ENCODE data around the gene AUH.

Gene AUH

GRCh38 chr9:91336786-91337185, 24.9 kb downstream of the AUH start:
- DNase-seq: no peak

DNA sequence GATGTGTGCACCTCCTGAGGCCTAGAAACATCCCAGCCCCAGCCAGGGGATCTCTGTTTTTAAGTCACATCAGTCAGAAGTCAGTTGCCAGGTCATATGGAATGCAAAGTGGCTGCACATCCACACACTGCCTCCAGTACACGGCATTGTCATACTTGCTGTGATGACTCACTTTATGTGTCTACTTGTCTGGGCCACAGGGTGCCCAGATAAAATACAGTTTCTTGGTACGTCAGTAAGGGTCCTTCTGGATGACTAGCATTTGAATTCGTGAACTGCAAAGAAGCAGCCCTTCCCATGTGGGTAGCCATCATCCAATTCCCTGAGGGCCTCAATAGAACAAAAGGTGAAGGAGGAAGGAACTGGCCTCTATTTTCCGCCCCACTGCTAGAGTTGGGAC, 27.7 kb downstream of the AUH start:
- DNase-seq: no peak

GRCh38 chr9:91333551-91333950, 28.2 kb downstream of the AUH start:
- no peak for DNase-seq

- no peak for DNase-seq
These were observed 29.0 kb downstream of the AUH start for GRCh38 chr9:91332546-91333231.

- DNase-seq: no peak
These were observed 29.9 kb downstream of the AUH start for GRCh38 chr9:91331849-91332248.

DNA sequence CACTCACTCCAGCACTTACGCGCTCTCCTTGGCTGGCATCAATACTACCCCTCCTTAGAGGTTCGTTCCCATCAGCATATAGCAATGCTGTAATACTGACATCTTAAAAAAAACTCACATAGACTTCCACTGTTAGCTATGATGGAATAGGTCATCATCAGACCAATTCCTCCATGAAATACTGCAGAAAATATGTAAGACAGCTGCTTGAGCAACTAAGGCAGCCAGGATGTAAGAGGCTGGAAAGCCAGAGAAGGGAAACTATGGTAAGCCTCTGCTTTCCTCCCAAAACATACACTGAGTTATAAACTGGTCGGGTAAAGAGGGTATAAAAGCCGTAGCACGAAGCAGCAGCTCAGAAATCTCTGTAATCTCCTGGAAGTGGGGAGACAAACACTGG, 33.5 kb downstream of the AUH start:
- no peak for DNase-seq

DNA sequence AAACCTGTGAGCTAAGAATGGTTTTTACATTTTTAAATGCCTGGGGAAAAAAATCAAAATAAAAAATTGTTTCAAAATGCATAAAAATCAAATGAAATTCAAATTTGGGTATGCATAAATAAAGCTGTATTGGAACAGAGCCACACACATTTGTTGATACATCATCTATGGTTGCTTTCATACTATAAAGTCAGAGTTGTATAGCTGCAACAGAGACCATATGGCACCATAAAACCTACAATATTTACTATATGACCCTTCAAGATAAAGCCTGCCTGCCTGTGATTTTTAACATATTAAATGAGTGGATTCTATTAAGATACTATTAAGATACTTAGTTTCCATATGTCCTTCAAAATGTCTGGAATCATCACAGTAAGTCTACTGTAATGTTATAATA, 40.0 kb downstream of the AUH start:
- DNase-seq: no peak

DNA sequence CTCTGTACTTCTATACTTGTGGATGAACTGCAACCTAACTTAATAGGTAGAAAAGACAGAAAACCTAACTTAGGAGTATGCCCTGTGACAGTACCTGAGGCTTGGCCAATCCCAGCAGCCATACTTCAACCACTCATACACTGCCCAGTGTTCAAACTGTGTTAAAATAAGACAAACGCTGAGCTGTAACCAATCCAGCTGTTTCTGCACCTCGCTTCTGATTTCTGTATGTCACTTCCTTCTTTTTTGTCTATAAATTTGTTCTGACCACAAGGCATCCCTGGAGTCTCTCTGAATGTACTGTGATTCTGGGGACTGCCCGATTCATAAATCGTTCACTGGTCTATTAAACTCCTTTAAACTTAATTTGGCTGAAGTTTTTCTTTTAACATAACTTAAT, 41.4 kb downstream of the AUH start:
- DNase-seq: no peak

DNA sequence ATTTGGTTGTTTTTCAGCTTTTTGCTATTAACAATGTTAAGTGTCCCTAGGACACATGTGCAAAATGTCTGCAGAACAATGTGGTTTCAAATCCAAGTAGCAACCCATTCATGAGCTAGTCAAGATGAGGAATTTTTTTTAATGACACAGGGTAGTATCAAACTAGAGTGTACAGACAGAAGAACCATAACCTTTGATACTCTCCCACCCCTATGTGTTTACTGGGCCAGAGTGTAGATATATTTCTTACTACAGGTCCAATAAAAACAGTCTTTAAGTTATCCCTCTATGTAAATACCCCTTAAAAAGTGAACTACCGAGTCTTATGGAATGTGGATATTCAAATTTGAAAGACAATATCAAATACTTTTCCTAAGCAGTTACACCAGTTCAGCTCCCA, 45.6 kb downstream of the AUH start:
- DNase-seq: no peak

- DNase-seq: no peak
These were observed 46.5 kb downstream of the AUH start for GRCh38 chr9:91315191-91315590.

DNA sequence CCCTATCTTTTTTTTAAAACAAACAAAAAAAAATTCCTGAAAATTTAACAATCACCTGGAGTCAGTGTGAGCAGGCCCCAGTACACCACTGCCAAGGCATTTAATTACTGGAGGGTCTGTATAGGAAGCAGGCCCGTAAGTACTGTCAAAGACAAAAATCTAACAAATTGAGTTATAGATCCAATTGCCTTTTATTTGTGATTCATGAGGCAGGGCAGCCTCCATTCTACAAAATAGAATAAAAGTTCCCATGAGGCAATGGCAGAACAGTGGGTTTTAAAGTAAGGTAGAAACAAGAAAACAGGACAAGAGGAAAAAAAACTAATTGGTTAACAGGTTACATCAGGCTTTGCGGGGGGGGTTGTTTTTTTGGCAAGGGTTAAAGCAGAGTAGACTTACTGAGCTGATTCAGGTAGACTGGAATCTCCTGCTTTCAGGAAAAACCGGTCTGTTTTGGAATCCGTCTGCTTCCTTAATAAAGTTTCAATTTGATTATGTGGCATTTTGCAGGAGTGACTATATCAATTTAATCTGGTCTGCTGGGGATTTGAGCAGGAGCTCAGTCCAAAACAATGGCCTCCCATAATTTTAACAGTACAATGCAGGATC, 48.9 kb downstream of the AUH start:
- DNase-seq: no peak

GRCh38 chr9:91310037-91310436, 51.7 kb downstream of the AUH start:
- no peak for DNase-seq

GRCh38 chr9:91308191-91308590, 53.5 kb downstream of the AUH start:
- DNase-seq: no peak

GRCh38 chr9:91307279-91307678, 54.4 kb downstream of the AUH start:
- DNase-seq: no peak

GRCh38 chr9:91306296-91306630, 55.5 kb downstream of the AUH start:
- no peak for DNase-seq

- no peak for DNase-seq
These were observed 56.0 kb downstream of the AUH start for GRCh38 chr9:91305596-91306295.

DNA sequence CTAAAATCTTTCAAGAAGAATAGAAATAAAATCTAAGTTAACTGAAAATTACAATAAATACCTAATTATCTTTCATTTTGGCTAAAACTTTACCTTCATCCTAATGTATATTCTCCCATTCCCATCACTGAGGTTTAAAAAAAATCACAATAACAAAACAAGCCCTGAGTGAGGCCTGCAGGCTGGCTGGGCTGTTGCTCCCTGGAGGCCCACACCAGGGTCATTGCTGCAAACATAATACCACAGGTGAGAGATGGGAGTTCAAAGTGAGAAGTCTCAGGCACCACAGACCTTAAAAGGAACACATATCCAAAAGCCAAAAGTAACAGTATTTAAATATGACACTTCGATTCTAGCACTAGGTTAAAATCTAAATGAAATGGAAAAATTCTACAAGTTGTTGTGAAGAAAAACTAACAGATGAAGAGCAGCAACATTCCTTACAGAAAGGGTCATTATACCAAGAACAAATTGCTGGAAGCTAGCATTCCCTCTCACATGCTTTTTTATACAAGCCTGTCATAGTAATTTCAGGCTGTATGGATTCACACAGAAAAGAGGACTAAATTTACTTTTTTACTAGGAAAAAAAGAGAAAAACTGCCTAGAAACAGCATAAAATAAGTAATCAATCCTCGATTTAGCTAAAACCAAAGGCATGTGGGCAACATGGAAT, 57.8 kb downstream of the AUH start:
- DNase-seq: no peak

GRCh38 chr9:91302831-91303230, 58.9 kb downstream of the AUH start:
- no peak for DNase-seq

GRCh38 chr9:91301161-91301560, 60.6 kb downstream of the AUH start:
- no peak for DNase-seq

DNA sequence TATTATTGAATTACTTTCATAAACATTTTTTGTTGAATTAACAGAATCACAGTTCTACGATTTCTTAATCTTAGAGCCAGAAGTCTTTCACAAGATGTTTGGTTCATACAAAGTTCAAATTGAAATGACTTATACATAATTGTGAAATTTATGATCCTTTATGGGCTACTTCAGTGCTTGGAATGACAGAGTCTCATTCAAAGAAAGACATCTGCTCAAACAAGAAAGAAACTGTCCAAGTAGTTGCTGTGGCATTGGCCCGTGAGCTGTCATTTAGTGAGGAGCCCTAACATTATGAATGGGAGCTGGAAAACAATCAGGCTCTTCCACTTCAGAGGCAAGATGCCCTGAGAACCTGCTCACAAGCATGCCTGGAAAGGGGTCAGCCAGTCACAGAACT, 63.4 kb downstream of the AUH start:
- no peak for DNase-seq

DNA sequence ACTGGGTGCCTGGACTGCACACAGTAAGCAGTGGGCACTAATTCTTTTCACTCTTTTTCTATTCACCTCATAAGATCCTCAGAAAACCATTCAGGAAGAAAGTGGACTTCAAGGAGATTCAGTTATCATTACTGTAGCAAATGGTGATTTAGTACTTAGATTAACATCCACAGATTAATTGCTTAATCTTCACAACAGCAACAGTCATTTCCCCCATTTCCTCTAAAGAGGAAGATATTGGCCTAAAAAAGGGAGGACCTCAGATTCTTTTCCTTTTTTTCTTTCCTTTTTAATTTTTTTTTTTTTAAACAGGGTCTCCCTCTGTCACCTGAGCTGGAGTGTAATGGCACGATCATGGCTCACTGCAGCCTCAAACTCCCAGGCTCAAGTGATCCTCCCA, 64.4 kb downstream of the AUH start:
- no peak for DNase-seq

- DNase-seq: no peak
These were observed 65.4 kb downstream of the AUH start for GRCh38 chr9:91296354-91296753.

DNA sequence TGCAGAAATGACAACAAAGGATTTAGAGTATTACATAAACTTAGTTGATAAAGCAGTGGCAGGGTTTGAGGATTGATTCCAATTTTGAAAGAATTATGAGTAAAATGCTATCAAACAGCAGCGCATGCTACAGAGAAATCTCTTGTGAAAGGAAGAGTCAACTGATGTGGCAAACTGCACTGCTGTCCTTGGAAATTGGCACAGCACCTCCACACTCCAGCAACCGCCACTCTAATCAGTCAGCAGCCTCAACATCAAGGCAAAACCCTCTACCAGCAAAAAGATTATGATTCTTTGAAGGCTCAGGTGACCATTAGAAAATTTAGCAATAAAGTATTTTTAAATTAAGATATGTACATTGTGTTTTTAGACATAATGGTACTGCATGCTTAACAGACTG, 66.4 kb downstream of the AUH start:
- DNase-seq: no peak

DNA sequence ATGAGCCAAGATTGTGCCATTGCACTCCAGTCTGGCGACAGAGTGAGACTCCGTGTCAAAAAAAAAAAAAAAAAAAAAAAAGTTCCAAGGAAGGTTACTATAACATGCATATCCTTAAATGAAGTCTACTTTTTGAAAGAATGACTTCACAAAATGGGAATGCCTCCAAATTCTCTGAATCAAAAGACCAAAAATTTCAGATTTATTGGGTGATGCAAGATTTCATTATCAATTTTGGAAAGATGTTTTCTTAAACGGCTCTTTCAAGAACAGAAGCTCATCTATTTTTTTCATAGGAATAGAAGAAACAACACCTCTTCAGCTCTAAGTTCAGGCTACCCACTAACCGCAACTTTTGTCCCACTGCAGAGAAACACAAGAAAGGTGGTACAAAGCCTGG, 69.9 kb downstream of the AUH start:
- no peak for DNase-seq
